MCF 10A (cell line): Measurements from ENCODE around the gene ZBTB7C. TPM values are rescaled to one million over a fixed set of nuclear protein-coding genes. Genes with fewer than 3 reads are reported as not detected.

Experiments used
- BruUV-seq: library from RNA; stranded (reverse); fragments of 400-500 nt; replicated peaks from 2 replicates; lab custom pipeline; 2021; lab: Mats Ljungman, UMichigan
- CTCF ChIA-PET: fragments of 300-600 bp; sonication (Branson Sonifier 250); formaldehyde crosslinking; extraction: SDS; loops from one replicate; lab custom pipeline; 2021; ENCODE audit warnings: antibody characterized with exemption, inconsistent platforms; lab: Yijun Ruan, JAX
- POLR2A ChIA-PET: fragments of 300-600, 350-650 bp; sonication (Branson Sonifier 250); formaldehyde crosslinking; extraction: SDS; loops from one replicate; lab custom pipeline; 2020; ENCODE audit warnings: antibody characterized with exemption, inconsistent platforms; lab: Yijun Ruan, JAX
- DNase-seq: peaks from one replicate; pipeline ENCODE4 v3.0.0-alpha.2; 2018; ENCODE audit not compliant: unreplicated experiment
- H3K27ac Mint-ChIP-seq: one replicate; pipeline ENCODE4 v1.8.0; 2022; ENCODE audit warnings: mild to moderate bottlenecking, low read depth, mixed read lengths; ENCODE audit not compliant: unreplicated experiment
- H3K27me3 Mint-ChIP-seq: one replicate; pipeline ENCODE4 v1.8.0; 2022; ENCODE audit warnings: mixed read lengths; ENCODE audit not compliant: insufficient read depth, unreplicated experiment
- H3K36me3 Mint-ChIP-seq: one replicate; pipeline ENCODE4 v1.8.0; 2022; ENCODE audit warnings: mild to moderate bottlenecking, moderate library complexity, mixed read lengths; ENCODE audit not compliant: insufficient read depth, unreplicated experiment
- H3K4me1 Mint-ChIP-seq: one replicate; pipeline ENCODE4 v1.8.0; 2022; ENCODE audit warnings: mixed read lengths; ENCODE audit not compliant: insufficient read depth, unreplicated experiment
- H3K4me3 Mint-ChIP-seq: one replicate; pipeline ENCODE4 v1.8.0; 2022; ENCODE audit warnings: mild to moderate bottlenecking, moderate library complexity, mixed read lengths; ENCODE audit not compliant: unreplicated experiment
- H3K9me3 Mint-ChIP-seq: one replicate; pipeline ENCODE4 v1.8.0; 2022; ENCODE audit warnings: mixed read lengths; ENCODE audit not compliant: unreplicated experiment
- CTCF ChIP-seq: fragments of 200-600 bp; IDR thresholded peaks from one replicate; pipeline ENCODE4 v1.8.0; 2022; ENCODE audit warnings: antibody characterized with exemption, mild to moderate bottlenecking; ENCODE audit not compliant: unreplicated experiment
- intact Hi-C: fragments of 100-400 bp; cut with micrococcal nuclease; formaldehyde crosslinking; loops from 2 replicates; pipeline ENCODE4 v1.14.1; 2022
- total RNA-seq: library from RNA; stranded (reverse); gene quantifications from 2 replicates; pipeline ENCODE4 v1.2.3, GENCODE V29; 2022

Gene ZBTB7C
- total RNA-seq, 1 experiment from 2014 or later, result 0.42 TPM

GRCh38 chr18:48199399-48199798 is 209.8 kb downstream of the ZBTB7C start:
- no peak overlapping the region for H3K27ac Mint-ChIP-seq
- no peaks in the 10 kb centered on the region for H3K36me3 Mint-ChIP-seq
- CTCF ChIA-PET, result no interaction called here
- H3K27me3 Mint-ChIP-seq, result no peaks in the 10 kb centered on the region
- no peak for DNase-seq
- intact Hi-C loops, result no loop called here
- TF ChIP-seq CTCF, result no peak
- no TSS peak for BruUV-seq
- H3K4me3 Mint-ChIP-seq, result no peak overlapping the region
- peaks cover 12% of the 10 kb centered on the region for H3K4me1 Mint-ChIP-seq
- no peaks in the 10 kb centered on the region for H3K9me3 Mint-ChIP-seq
- POLR2A ChIA-PET, result interaction anchor here (0.6 kb wide), 1 partner anchor 1877 kb away, joined by 3 read pairs; no protein-coding TSS in a partner anchor

GRCh38 chr18:48197819-48198218 is 211.4 kb downstream of the ZBTB7C start:
- Mint-ChIP-seq H3K4me3 (no peak overlapping the region), H3K27me3 (no peaks in the 10 kb centered on the region), H3K9me3 (no peaks in the 10 kb centered on the region), H3K27ac (no peak overlapping the region), H3K4me1 (peaks cover 7% of the 10 kb centered on the region), H3K36me3 (no peaks in the 10 kb centered on the region)
- POLR2A ChIA-PET, result interaction anchor here (1.4 kb wide), 1 partner anchor 11 kb away, joined by 4 read pairs; no protein-coding TSS in a partner anchor
- intact Hi-C loops, result no loop called here
- no TSS peak for BruUV-seq
- TF ChIP-seq CTCF, result no peak
- CTCF ChIA-PET, result no interaction called here
- DNase-seq, result no peak

GRCh38 chr18:48195787-48196186 is 213.4 kb downstream of the ZBTB7C start:
- CTCF ChIA-PET, result interaction anchor here (0.6 kb wide), 1 partner anchor 141 kb away, joined by 4 read pairs; no protein-coding TSS in a partner anchor
- Mint-ChIP-seq H3K27ac (no peak overlapping the region), H3K36me3 (no peaks in the 10 kb centered on the region), H3K9me3 (no peaks in the 10 kb centered on the region), H3K4me1 (peaks cover 7% of the 10 kb centered on the region), H3K27me3 (no peaks in the 10 kb centered on the region), H3K4me3 (no peak overlapping the region)
- DNase-seq, result no peak
- intact Hi-C loops, result no loop called here
- BruUV-seq, result no TSS peak
- POLR2A ChIA-PET, result no interaction called here
- no peak for TF ChIP-seq CTCF

- intact Hi-C loops, result no loop called here
- no peak for TF ChIP-seq CTCF
- no TSS peak for BruUV-seq
- Mint-ChIP-seq H3K4me1 (peaks cover 7% of the 10 kb centered on the region), H3K27ac (no peak overlapping the region), H3K27me3 (no peaks in the 10 kb centered on the region), H3K36me3 (no peaks in the 10 kb centered on the region), H3K4me3 (no peak overlapping the region), H3K9me3 (no peaks in the 10 kb centered on the region)
- POLR2A ChIA-PET, result no interaction called here
- CTCF ChIA-PET, result interaction anchor here (0.6 kb wide), 1 partner anchor 199 kb away, joined by 3 read pairs; no protein-coding TSS in a partner anchor
- DNase-seq, result no peak
These were observed 214.5 kb downstream of the ZBTB7C start for GRCh38 chr18:48194591-48195181.
